Smooth muscle cell (in vitro differentiated cells): ENCODE measurements around the gene C11orf65. TPM values are rescaled to one million over a fixed set of nuclear protein-coding genes. Genes with fewer than 3 reads are reported as not detected.
A peak's percentile ranks its signal among the peaks of the same experiment; 100 is the strongest.

Source experiments
- DNase-seq: peaks from one replicate; lab custom pipeline; 2025; ENCODE audit not compliant: unreplicated experiment; lab: John Stamatoyannopoulos, UW
- H2AFZ ChIP-seq: fragments of 200-600 bp; sonication (generic); 2 replicates; pipeline ENCODE4 v1.6.0; 2016; ENCODE audit warnings: antibody characterized with exemption, low read depth, mild to moderate bottlenecking
- H3F3A ChIP-seq: fragments of 200-600 bp; sonication (generic); 2 replicates; pipeline ENCODE4 v1.6.0; 2017; ENCODE audit warnings: antibody characterized with exemption, low read depth
- H3K27ac ChIP-seq: fragments of 200-600 bp; sonication (generic); 2 replicates; pipeline ENCODE4 v1.5.1; 2016; ENCODE audit warnings: low read depth, mild to moderate bottlenecking
- H3K27me3 ChIP-seq: fragments of 200-600 bp; sonication (generic); 2 replicates; pipeline ENCODE4 v1.6.1; 2016; ENCODE audit warnings: low read depth, mild to moderate bottlenecking
- H3K36me3 ChIP-seq: fragments of 200-600 bp; sonication (generic); 2 replicates; pipeline ENCODE4 v1.5.1; 2016; ENCODE audit warnings: low read depth
- H3K4me1 ChIP-seq: fragments of 200-600 bp; sonication (generic); 2 replicates; pipeline ENCODE4 v1.5.1; 2016; ENCODE audit warnings: low read depth
- H3K4me2 ChIP-seq: fragments of 200-600 bp; sonication (generic); 2 replicates; pipeline ENCODE4 v1.6.0; 2016; ENCODE audit warnings: mild to moderate bottlenecking
- H3K4me3 ChIP-seq: fragments of 200-600 bp; sonication (generic); 2 replicates; pipeline ENCODE4 v1.5.1; 2016; ENCODE audit warnings: mild to moderate bottlenecking
- H3K79me2 ChIP-seq: fragments of 200-600 bp; sonication (generic); 2 replicates; pipeline ENCODE4 v1.6.0; 2016; ENCODE audit warnings: low read depth, mild to moderate bottlenecking
- H3K9ac ChIP-seq: fragments of 200-600 bp; sonication (generic); 2 replicates; pipeline ENCODE4 v1.6.0; 2016; ENCODE audit warnings: low read depth
- H3K9me3 ChIP-seq: fragments of 200-600 bp; sonication (generic); replicated peaks from 2 replicates; pipeline ENCODE4 v1.5.1; 2016; ENCODE audit warnings: low read depth
- H4K20me1 ChIP-seq: fragments of 200-600 bp; sonication (generic); 2 replicates; pipeline ENCODE4 v1.6.0; 2016; ENCODE audit warnings: low read depth
- WGBS: methylation state at CpG from one replicate; pipeline ENCODE4 v1.1.7; 2016; ENCODE audit warnings: low lambda C conversion rate; 5-methylcytosine and 5-hydroxymethylcytosine counted together
- polyA plus RNA-seq: library from polyadenylated mRNA; unstranded; fragments of >200 nt; fragmentation: Nextera tagmentation; extraction: Ambion mirVana; gene quantifications from 2 replicates; pipeline ENCODE4 v1.2.1, GENCODE V29; 2016
- total RNA-seq: library from RNA; depleted of rRNA; stranded (reverse); fragments of >200 nt; gene quantifications from 2 replicates; pipeline ENCODE4 v1.2.3, GENCODE V29; 2014
- TF ChIP-seq, protein P1 (sequence below): fragments of 200-600 bp; sonication (generic); IDR thresholded peaks from 2 replicates; pipeline ENCODE4 v1.5.1; 2017; ENCODE audit warnings: borderline replicate concordance, mild to moderate bottlenecking, antibody characterized with exemption; ENCODE audit not compliant: insufficient read depth, poor library complexity, severe bottlenecking

The C11orf65 gene
- total and polyA plus RNA-seq, 2 experiments from 2014 or later: 1.9 TPM

DNA sequence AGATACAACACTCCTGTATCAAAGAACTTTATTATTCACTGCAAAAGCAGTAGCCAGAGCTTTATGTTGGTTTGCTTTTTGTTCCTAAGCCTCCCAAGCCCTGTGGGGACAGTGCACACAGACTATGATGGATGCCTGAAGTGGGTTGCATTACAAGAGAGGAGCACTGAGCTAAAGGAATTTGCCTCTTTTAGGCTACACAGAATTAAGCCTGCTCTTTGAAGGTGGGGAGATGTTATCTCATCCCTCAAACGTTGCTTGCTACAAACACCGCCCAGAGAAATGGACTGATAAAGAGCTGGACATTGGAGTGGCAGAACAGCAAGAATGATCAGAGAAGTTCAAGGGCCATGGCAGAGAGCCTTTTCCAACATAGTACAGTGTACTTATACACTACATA lies 33.4 kb upstream of the C11orf65 start:
- peak overlapping the region; percentile 73 for H3K4me2 ChIP-seq
- peaks cover 16% of the 10 kb centered on the region for H3K4me1 ChIP-seq
- TF ChIP-seq, protein P1, sequence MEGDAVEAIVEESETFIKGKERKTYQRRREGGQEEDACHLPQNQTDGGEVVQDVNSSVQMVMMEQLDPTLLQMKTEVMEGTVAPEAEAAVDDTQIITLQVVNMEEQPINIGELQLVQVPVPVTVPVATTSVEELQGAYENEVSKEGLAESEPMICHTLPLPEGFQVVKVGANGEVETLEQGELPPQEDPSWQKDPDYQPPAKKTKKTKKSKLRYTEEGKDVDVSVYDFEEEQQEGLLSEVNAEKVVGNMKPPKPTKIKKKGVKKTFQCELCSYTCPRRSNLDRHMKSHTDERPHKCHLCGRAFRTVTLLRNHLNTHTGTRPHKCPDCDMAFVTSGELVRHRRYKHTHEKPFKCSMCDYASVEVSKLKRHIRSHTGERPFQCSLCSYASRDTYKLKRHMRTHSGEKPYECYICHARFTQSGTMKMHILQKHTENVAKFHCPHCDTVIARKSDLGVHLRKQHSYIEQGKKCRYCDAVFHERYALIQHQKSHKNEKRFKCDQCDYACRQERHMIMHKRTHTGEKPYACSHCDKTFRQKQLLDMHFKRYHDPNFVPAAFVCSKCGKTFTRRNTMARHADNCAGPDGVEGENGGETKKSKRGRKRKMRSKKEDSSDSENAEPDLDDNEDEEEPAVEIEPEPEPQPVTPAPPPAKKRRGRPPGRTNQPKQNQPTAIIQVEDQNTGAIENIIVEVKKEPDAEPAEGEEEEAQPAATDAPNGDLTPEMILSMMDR: no peak
- H3K27ac ChIP-seq: peak overlapping the region; percentile 68
- peaks cover 31% of the 10 kb centered on the region for H3F3A ChIP-seq
- H2AFZ ChIP-seq: peak overlapping the region; percentile 73
- 8% methylated on average over 2 of the region's 2 CpGs for WGBS
- H3K9ac ChIP-seq: peak overlapping the region; percentile 16
- H3K9me3 ChIP-seq: no peaks in the 10 kb centered on the region
- H3K4me3 ChIP-seq: no peak overlapping the region
- DNase-seq: no peak
- H3K79me2 ChIP-seq: peaks cover 3% of the 10 kb centered on the region
- no peaks in the 10 kb centered on the region for H3K36me3 ChIP-seq
- no peaks in the 10 kb centered on the region for H3K27me3 ChIP-seq
- H4K20me1 ChIP-seq: no peaks in the 10 kb centered on the region

DNA sequence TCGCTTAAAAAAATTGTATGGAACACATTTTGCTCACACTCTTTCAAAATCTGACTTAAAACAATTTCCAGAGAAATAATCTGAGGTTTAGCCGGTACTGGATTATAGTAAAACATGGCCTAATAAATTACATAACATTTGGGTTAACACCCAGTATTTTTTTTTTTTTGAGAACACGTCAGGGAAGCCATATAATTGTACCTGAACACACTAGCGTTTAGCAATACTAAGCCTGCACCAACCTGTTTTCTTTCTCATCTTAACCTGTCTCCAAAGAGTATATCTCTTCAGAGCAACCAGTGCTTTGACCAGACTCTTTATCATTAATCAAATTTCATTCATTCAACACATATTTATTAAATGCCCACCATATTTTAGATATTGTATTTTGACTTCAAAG lies 32.8 kb upstream of the C11orf65 start:
- 76% methylated on average over 4 of the region's 4 CpGs for WGBS
- H3F3A ChIP-seq: peaks cover 33% of the 10 kb centered on the region
- H3K4me2 ChIP-seq: peak overlapping the region; percentile 73
- H4K20me1 ChIP-seq: no peaks in the 10 kb centered on the region
- H3K4me1 ChIP-seq: peaks cover 16% of the 10 kb centered on the region
- H3K27ac ChIP-seq: peak overlapping the region; percentile 68
- H3K79me2 ChIP-seq: peaks cover 8% of the 10 kb centered on the region
- no peak for DNase-seq
- no peak overlapping the region for H3K9ac ChIP-seq
- no peaks in the 10 kb centered on the region for H3K36me3 ChIP-seq
- no peaks in the 10 kb centered on the region for H3K27me3 ChIP-seq
- no peak overlapping the region for H2AFZ ChIP-seq
- H3K9me3 ChIP-seq: no peaks in the 10 kb centered on the region
- H3K4me3 ChIP-seq: no peak overlapping the region
- TF ChIP-seq, protein P1: no peak

DNA sequence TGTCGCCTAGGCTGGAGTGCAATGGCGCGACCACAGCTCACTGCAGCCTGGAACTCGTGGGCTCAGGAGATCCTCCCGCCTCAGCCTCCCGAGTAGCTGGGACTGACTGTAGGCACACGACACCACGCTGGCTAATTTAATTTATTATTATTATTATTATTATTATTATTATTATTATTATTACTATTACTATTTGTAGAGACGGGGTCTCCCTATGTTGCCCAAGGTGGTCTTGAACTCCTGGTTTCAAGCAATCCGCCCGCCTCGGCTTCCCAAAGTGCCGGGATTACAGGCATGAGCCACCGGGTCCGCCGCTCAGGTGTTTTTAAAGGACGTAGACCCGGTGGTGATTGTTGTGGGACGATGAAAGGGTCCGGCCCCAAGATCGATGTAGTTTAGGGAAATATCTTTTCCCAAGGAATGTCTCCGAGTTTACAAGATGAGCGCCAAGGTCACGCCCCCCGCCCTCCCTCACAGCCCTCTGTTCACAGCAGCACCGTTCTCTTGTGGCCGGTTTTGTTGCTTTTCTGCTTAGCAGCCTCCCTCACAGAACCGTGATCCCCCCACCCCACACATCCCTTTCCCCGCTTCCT lies 31.6 kb upstream of the C11orf65 start:
- H3K4me2 ChIP-seq: peak overlapping the region; percentile 87
- H3K4me3 ChIP-seq: peak overlapping the region; percentile 63
- H3K79me2 ChIP-seq: peaks cover 21% of the 10 kb centered on the region
- H3K9me3 ChIP-seq: no peaks in the 10 kb centered on the region
- no peaks in the 10 kb centered on the region for H3K36me3 ChIP-seq
- WGBS: 85% methylated on average over 29 of the region's 29 CpGs
- H2AFZ ChIP-seq: no peak overlapping the region
- H3K27ac ChIP-seq: peak overlapping the region; percentile 91
- H3K9ac ChIP-seq: no peak overlapping the region
- H4K20me1 ChIP-seq: no peaks in the 10 kb centered on the region
- peaks cover 42% of the 10 kb centered on the region for H3F3A ChIP-seq
- H3K4me1 ChIP-seq: peaks cover 16% of the 10 kb centered on the region
- H3K27me3 ChIP-seq: no peaks in the 10 kb centered on the region
- TF ChIP-seq, protein P1: no peak
- DNase-seq: no peak
